Right ventricle myocardium inferior (tissue), 1 donor: ENCODE data around the gene C11orf42. TPM values are rescaled to one million over a fixed set of nuclear protein-coding genes. Genes with fewer than 3 reads are reported as not detected.
"Not testable (repeated sequence)": the region's sequence is repeated elsewhere in the genome, so short reads cannot be mapped to it uniquely, and the experiment has no call there.

Experiments used
- ATAC-seq: fragments of 200-7000 bp; cut with Tn5 transposase; one replicate; pipeline ENCODE4 v1.9.1; 2020; ENCODE audit warnings: mild to moderate bottlenecking, moderate library complexity
- DNase-seq: peaks from one replicate; pipeline ENCODE4 v3.0.0; 2021; ENCODE audit errors: missing footprints
- intact Hi-C: fragments of 100-400 bp; cut with DNase I; formaldehyde crosslinking; loops from one replicate; pipeline ENCODE4 v1.11.0; 2022
- total RNA-seq: library from RNA; stranded (reverse); fragmentation: NEBNext Ultra II Directional; extraction: Animal tissue kit (Norgen Biotek cat#: 25700); gene quantifications from one replicate; pipeline ENCODE4 v1.2.1, GENCODE V29; 2021
- donor health status: DM: no; HTN: yes; CAD: no; lungs with severe emphysema.

The C11orf42 gene
- total RNA-seq, 1 donor from 2014 or later: not detected

DNA sequence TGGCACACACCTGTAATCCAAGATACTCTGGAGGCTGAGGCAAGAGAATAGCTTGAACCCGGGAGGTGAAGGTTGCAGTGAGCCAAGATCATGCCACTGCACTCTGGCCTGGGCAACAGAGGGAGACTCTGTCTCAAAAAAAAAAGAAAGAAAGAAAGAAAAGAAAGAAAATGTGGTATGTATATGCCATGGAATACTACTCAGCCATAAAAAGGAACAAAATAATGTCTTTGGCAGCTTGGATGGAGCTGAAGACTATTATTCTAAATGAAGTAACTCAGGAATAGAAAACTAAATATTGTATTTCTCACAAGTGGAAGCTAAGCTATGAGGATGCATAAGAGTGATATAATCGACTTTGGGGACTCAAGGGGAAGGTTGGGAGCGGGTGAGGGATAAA is 43.5 kb downstream of the C11orf42 start:
- ATAC-seq, DNase-seq, intact Hi-C loops: not testable (repeated sequence)

- intact Hi-C loops: loop anchor here (2.0 to 5.0 kb wide), 4 partner anchors 49 to 228 kb away; no protein-coding TSS in a partner anchor
- ATAC-seq (peak; percentile 76), DNase-seq (peak; percentile 82)
Measured at GRCh38 chr11:6249770-6250555, 44.6 kb downstream of the C11orf42 start.

DNA sequence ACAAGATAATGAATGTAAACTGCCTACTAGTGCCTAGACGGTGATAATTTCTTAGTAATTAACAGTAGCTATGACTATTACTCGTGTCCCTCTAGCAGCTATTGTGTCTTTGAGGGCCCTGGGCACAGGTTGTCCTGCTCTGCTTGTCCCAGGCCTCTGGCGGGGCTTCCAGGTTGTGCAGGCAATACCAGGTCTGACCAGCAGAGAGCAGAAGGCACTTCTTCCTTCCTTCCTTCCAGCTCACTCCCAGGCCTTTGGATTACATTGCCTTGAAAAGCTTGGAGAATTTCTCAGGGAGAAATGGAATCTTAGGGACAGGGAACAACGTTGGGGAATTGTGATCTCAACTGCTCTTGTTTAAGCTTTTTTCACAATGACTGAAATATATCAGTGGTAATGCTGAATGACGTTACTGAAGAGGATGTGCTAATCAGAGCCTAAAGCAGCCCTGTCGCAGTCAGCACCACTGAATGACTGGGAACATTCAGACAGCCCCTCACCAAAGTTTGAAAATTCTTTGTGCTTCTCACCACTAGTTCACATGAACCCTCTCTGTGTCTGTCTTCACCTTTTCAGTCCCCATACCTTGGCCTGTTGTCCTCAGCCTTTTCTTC is 45.9 kb downstream of the C11orf42 start:
- DNase-seq (peak; percentile 79), ATAC-seq (peak; percentile 82)
- intact Hi-C loops: loop anchor here (2.0 to 5.0 kb wide), 4 partner anchors 48 to 229 kb away; no protein-coding TSS in a partner anchor

DNA sequence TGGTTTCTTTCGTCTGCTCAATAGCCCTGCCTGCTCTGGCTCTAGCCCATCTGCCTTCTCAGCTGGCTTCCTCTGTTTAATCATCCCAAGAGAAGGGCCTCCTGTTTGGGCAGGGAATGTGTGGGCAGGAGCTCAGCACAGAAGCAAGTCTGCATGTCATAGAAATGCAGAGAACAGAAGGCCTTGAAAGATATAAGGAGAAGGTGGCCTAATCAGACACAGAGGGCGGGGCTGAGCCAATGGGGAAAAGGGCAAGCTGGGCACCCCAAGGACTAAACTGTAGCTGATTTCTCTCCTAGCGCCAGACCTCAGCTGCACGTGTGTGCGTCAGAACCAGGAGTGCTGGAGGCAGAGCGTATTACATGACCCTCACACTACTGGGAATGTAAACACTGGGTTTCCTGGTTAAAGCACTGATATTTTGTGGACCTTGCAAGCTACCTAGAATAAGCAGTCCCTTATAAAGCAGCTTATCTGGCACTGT is 46.7 kb downstream of the C11orf42 start:
- intact Hi-C loops: loop anchor here (2.0 to 5.0 kb wide), 4 partner anchors 47 to 230 kb away; no protein-coding TSS in a partner anchor
- DNase-seq: no peak
- no peak for ATAC-seq

DNA sequence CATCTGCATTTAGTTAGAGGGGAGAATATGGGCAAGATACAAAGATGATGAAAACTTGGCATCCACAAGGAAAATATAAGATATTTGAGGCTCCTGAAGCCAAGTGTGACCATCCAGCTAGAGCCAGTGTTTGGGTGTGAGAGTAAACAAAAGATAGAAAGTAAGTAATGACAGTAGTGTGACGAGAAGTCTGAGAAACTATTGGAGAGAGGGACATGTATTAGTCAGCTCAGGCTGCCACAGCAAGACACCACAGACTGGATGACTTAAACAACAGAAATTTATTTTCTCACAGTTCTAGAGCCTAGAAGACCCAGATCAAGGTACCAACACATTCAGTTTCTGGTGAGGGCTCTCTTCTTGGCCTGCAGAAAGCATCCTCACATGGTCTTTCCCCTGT is 47.8 kb downstream of the C11orf42 start:
- intact Hi-C loops: loop anchor here (5.0 kb wide), 3 partner anchors 64 to 231 kb away; no protein-coding TSS in a partner anchor
- DNase-seq (no peak), ATAC-seq (no peak)

DNA sequence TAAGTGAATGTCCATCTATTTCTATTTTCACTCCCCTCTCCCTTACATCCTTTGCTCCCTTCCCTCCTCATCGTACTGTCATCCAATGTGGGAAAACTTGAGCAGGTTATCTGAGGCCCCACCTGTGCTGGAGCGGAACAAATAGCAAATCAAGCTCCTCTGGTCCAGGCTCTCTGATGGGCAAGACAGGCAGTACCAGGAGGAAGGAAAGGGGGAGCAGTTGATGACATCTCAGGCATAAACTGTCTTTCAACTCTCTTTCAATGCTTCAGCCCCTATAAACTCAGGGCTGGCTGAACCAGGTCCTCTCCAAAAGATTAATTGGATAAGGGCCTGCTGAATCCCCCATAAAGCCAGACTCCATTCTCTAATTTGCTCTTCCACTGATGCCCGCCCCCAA is 52.8 kb downstream of the C11orf42 start:
- no peak for ATAC-seq
- intact Hi-C loops: no loop called here
- no peak for DNase-seq

GRCh38 chr11:6258571-6259081 is 53.3 kb downstream of the C11orf42 start:
- ATAC-seq: no peak
- intact Hi-C loops: no loop called here
- no peak for DNase-seq

- intact Hi-C loops: no loop called here
- DNase-seq (no peak), ATAC-seq (no peak)
Measured at GRCh38 chr11:6260207-6260726, 54.9 kb downstream of the C11orf42 start.

Other genes with a start within 250 kb of the C11orf42 start
- not detected for gene OR56A5, start 237.1 kb upstream of the C11orf42 start, total RNA-seq
- gene OR52L1, start 218.6 kb upstream of the C11orf42 start, total RNA-seq: not detected
- gene OR56A4, start 198.6 kb upstream of the C11orf42 start, total RNA-seq: not detected
- not detected for gene OR56A1, start 174.8 kb upstream of the C11orf42 start, total RNA-seq
- not detected for gene OR56B4, start 97.9 kb upstream of the C11orf42 start, total RNA-seq
- gene OR52B2, start 35.2 kb upstream of the C11orf42 start, total RNA-seq: not detected
- gene OR52W1, start 6.3 kb upstream of the C11orf42 start, total RNA-seq: not detected
- gene FHIP1B, start 29.1 kb downstream of the C11orf42 start, total RNA-seq: 13.3 TPM
- gene CNGA4, start 33.5 kb downstream of the C11orf42 start, total RNA-seq: not detected
- not detected for gene CCKBR, start 54.3 kb downstream of the C11orf42 start, total RNA-seq
- gene CAVIN3, start 114.9 kb downstream of the C11orf42 start, total RNA-seq: 42.5 TPM
- gene SMPD1, start 184.9 kb downstream of the C11orf42 start, total RNA-seq: 60.6 TPM
- gene APBB1, start 213.5 kb downstream of the C11orf42 start, total RNA-seq: 85.5 TPM
- gene HPX, start 235.4 kb downstream of the C11orf42 start, total RNA-seq: not detected